Daoy (cell line): ENCODE data around the gene SARS1. TPM values are rescaled to one million over a fixed set of nuclear protein-coding genes. Genes with fewer than 3 reads are reported as not detected.
"Not testable (repeated sequence)": the region's sequence is repeated elsewhere in the genome, so short reads cannot be mapped to it uniquely, and the experiment has no call there.

Experiments used
- DNase-seq: peaks from one replicate; pipeline ENCODE4 v3.0.0-alpha.2; 2015; ENCODE audit warnings: low read depth
- total RNA-seq: library from RNA; depleted of rRNA; stranded (reverse); fragments of >200 nt; shearing (Covaris generic); gene quantifications from 2 replicates; pipeline ENCODE4 v1.2.3, GENCODE V29; 2014; rRNA removed

The SARS1 gene
- 287 and 323 TPM in 2 replicates for total RNA-seq

- peak; percentile 97 for DNase-seq
These were observed at the start of gene SARS1 for GRCh38 chr1:109213824-109214693. SARS1 (plus strand) TSS chr1:109213918; CDS start chr1:109213993, 75 bp downstream.

GRCh38 chr1:109164538-109164937 lies 49.2 kb upstream of the SARS1 start:
- no peak for DNase-seq

GRCh38 chr1:109167001-109167506 lies 46.7 kb upstream of the SARS1 start:
- DNase-seq, result peak; percentile 39

- peak; percentile 49 for DNase-seq
These were observed 43.5 kb upstream of the SARS1 start for GRCh38 chr1:109170035-109170764.

GRCh38 chr1:109171646-109172045 lies 42.1 kb upstream of the SARS1 start:
- DNase-seq, result no peak

GRCh38 chr1:109176349-109176748 lies 37.4 kb upstream of the SARS1 start:
- DNase-seq, result not testable (repeated sequence)

- not testable (repeated sequence) for DNase-seq
These were observed 33.0 kb upstream of the SARS1 start for GRCh38 chr1:109180715-109181084.

GRCh38 chr1:109181085-109181806 lies 32.5 kb upstream of the SARS1 start:
- DNase-seq, result peak; percentile 28

GRCh38 chr1:109181807-109182163 lies 31.9 kb upstream of the SARS1 start:
- no peak for DNase-seq

GRCh38 chr1:109183058-109183738 lies 30.5 kb upstream of the SARS1 start:
- DNase-seq, result no peak

- DNase-seq, result no peak
These were observed 29.0 kb upstream of the SARS1 start for GRCh38 chr1:109184687-109185086.

GRCh38 chr1:109185357-109185756 lies 28.4 kb upstream of the SARS1 start:
- DNase-seq, result no peak

- no peak for DNase-seq
These were observed 27.6 kb upstream of the SARS1 start for GRCh38 chr1:109185990-109186732.

GRCh38 chr1:109186733-109187086 lies 27.0 kb upstream of the SARS1 start:
- DNase-seq, result no peak

- DNase-seq, result no peak
These were observed 26.6 kb upstream of the SARS1 start for GRCh38 chr1:109187127-109187526.

GRCh38 chr1:109188200-109188599 lies 25.5 kb upstream of the SARS1 start:
- DNase-seq, result no peak

GRCh38 chr1:109188781-109189180 lies 24.9 kb upstream of the SARS1 start:
- DNase-seq, result no peak

GRCh38 chr1:109190189-109190588 lies 23.5 kb upstream of the SARS1 start:
- DNase-seq, result no peak

- DNase-seq, result no peak
These were observed 22.3 kb upstream of the SARS1 start for GRCh38 chr1:109191377-109191776.

- no peak for DNase-seq
These were observed 21.8 kb upstream of the SARS1 start for GRCh38 chr1:109191891-109192290.

GRCh38 chr1:109192433-109192832 lies 21.3 kb upstream of the SARS1 start:
- no peak for DNase-seq
